Measurements from ENCODE around the gene FBXW2.

DNA sequence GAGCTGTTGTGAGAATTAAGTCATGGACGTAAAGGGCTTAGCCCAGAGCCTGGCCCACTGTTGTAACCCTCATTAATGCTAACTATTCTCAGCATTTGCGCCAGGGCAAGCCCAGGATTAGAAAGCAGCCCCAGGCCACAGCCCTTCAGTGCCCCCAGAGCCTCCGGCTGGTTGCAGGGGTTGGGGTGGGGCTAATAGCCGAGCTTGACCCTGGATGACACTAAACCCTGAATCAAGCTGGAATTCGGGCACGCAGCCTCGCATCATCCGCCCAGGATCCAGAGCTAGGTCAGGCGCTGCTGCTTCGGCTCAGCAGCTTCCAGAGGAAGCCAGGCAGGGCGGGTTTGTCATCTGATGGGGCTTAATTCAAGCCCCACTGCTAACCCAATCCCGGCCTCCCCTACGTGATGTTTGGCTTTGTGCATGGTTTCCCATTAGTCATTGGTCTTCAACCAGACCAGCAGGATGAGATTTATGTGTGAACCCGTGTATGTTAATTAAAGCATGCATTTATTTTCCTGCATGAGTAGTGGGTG is 77.8 kb downstream of the FBXW2 start:
- TF ChIP-seq CTCF (IDR thresholded peaks at IDR 0.05; ENCODE audit: low read depth, low read length) (no peak), EZH2phosphoT487 (IDR thresholded peaks at IDR 0.05; ENCODE audit: low read depth) (no peak)
